ENCODE results near the gene FDPS. TPM values are rescaled to one million over a fixed set of nuclear protein-coding genes. Genes with fewer than 3 reads are reported as not detected.

Gene FDPS
- total RNA-seq, 1 donor from 2014 or later: 215 TPM

DNA sequence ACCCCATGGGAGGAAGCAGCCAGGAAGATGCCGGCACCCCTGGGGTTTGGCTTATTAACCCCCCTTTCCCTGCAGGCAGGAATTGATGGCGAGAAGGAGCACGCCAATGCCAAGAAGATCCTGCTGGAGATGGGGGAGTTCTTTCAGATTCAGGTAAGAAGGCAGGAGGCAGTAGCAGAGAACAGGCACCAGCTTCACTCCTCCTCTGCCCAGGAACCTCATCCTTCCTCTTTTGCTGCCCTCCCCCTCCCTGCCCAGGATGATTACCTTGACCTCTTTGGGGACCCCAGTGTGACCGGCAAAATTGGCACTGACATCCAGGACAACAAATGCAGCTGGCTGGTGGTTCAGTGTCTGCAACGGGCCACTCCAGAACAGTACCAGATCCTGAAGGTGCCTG lies 10.9 kb downstream of the FDPS start:
- Histone ChIP-seq H3K79me2 (ENCODE audit: low read depth) (peaks cover 12% of the 10 kb centered on the region), H2AFZ (replicated peaks) (no peak overlapping the region), H3K4me2 (no peak overlapping the region), H3K27ac (no peak overlapping the region), H3K27me3 (no peaks in the 10 kb centered on the region), H3K36me3 (no peaks in the 10 kb centered on the region), H3K9me3 (ENCODE audit: low read depth) (no peaks in the 10 kb centered on the region), H3K9ac (no peak overlapping the region), H3K4me1 (peaks cover 19% of the 10 kb centered on the region), H3F3A (ENCODE audit: low read depth) (peaks cover 88% of the 10 kb centered on the region), H4K20me1 (ENCODE audit: low read depth) (peaks cover 45% of the 10 kb centered on the region), H3K4me3 (no peak overlapping the region)
- H3K27me3 Mint-ChIP-seq (ENCODE audit: insufficient read depth, low read depth): peaks cover 3% of the 10 kb centered on the region
- no peak for DNase-seq (ENCODE audit: low spot score)
- H3K9me3 Mint-ChIP-seq: no peaks in the 10 kb centered on the region
- H3K27ac Mint-ChIP-seq: no peak overlapping the region
- H3K36me3 Mint-ChIP-seq: peaks cover 30% of the 10 kb centered on the region
- peaks cover 30% of the 10 kb centered on the region for H3K4me1 Mint-ChIP-seq
- peak overlapping the region; percentile 51 for H3K4me3 Mint-ChIP-seq
- TF ChIP-seq, protein P1, sequence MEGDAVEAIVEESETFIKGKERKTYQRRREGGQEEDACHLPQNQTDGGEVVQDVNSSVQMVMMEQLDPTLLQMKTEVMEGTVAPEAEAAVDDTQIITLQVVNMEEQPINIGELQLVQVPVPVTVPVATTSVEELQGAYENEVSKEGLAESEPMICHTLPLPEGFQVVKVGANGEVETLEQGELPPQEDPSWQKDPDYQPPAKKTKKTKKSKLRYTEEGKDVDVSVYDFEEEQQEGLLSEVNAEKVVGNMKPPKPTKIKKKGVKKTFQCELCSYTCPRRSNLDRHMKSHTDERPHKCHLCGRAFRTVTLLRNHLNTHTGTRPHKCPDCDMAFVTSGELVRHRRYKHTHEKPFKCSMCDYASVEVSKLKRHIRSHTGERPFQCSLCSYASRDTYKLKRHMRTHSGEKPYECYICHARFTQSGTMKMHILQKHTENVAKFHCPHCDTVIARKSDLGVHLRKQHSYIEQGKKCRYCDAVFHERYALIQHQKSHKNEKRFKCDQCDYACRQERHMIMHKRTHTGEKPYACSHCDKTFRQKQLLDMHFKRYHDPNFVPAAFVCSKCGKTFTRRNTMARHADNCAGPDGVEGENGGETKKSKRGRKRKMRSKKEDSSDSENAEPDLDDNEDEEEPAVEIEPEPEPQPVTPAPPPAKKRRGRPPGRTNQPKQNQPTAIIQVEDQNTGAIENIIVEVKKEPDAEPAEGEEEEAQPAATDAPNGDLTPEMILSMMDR (IDR thresholded peaks at IDR 0.05): no peak
- TF ChIP-seq EZH2 (IDR thresholded peaks at IDR 0.05) (no peak), EZH2phosphoT487 (IDR thresholded peaks at IDR 0.05) (no peak)

DNA sequence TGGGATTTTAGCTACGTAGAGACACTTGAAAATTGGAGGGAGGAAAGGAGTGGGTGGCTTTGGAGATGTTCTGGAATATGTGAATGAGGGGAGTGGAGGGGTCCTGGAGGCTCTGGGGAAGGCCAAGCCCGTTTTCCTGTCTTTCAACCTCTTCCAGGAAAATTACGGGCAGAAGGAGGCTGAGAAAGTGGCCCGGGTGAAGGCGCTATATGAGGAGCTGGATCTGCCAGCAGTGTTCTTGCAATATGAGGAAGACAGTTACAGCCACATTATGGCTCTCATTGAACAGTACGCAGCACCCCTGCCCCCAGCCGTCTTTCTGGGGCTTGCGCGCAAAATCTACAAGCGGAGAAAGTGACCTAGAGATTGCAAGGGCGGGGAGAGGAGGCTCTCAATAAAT lies 11.6 kb downstream of the FDPS start:
- Histone ChIP-seq H3F3A (ENCODE audit: low read depth) (peaks cover 90% of the 10 kb centered on the region), H4K20me1 (ENCODE audit: low read depth) (peaks cover 44% of the 10 kb centered on the region), H3K27me3 (no peaks in the 10 kb centered on the region), H3K27ac (no peak overlapping the region), H3K4me2 (peak overlapping the region; percentile 87), H3K36me3 (no peaks in the 10 kb centered on the region), H3K9ac (no peak overlapping the region), H3K4me3 (peak overlapping the region; percentile 82), H3K4me1 (peaks cover 19% of the 10 kb centered on the region), H3K9me3 (ENCODE audit: low read depth) (no peaks in the 10 kb centered on the region), H3K79me2 (ENCODE audit: low read depth) (peaks cover 18% of the 10 kb centered on the region), H2AFZ (replicated peaks) (no peak overlapping the region)
- TF ChIP-seq EZH2 (IDR thresholded peaks at IDR 0.05) (no peak), EZH2phosphoT487 (IDR thresholded peaks at IDR 0.05) (no peak)
- TF ChIP-seq, protein P1 (IDR thresholded peaks at IDR 0.05): no peak
- Mint-ChIP-seq H3K4me3 (peak overlapping the region; percentile 84), H3K27ac (peak overlapping the region; percentile 0), H3K4me1 (peaks cover 30% of the 10 kb centered on the region), H3K9me3 (no peaks in the 10 kb centered on the region), H3K27me3 (ENCODE audit: insufficient read depth, low read depth) (peaks cover 3% of the 10 kb centered on the region), H3K36me3 (peaks cover 26% of the 10 kb centered on the region)
- no peak for DNase-seq (ENCODE audit: low spot score)

DNA sequence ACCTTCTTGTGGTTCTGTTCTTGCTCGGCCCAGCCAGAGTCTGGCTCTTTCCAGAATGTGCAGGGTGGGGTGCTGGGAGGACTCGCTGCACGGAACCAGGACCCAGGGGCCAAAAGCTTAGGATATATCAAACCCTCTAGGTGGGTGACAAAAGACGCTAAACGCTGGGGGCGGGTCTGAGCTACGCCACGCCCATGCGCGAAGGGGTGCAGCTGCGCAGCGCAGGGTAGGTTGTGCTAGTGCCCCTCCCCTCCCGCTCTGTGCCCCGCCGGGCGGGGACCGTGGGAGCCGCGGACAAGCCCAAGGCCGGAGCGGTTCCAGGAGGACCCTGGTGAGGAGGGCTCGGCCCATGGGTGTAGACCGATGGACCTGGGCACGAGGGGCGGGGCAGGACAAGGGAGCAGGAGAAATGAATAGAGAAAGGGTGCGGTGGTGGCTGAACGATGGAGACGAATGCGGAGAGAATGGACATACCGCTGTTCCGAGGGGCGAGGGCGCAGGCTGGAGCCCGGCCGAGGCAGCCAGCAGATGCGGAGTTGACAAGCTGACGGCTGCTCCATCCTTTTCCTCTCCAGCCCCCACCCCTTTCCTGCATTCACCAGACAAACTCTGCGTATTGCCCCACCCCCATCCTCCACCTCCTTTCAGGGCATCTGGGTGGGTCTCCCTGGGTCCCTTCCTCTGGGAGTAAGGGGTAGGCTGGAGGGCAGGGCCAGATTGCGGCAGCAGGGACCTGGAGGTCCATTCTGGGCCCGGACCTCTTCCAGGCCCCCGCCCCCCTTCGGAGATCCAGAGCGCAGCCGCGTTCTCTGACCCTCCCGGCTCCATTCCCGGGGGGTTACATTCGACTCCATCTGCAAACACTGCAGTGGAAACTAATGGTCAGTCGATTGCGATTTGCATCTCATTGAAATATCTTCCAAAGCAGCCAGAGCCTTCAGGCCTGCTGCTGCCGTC lies 12.3 kb downstream of the FDPS start, which contains the start of gene RUSC1:
Gene RUSC1, plus strand, starts transcription at position 234 of the 957 bp plus-strand sequence. CDS start 880 bp downstream, outside the sequence.
- H3K9me3 Mint-ChIP-seq: no peaks in the 10 kb centered on the region
- H4K20me1 ChIP-seq (ENCODE audit: low read depth): peaks cover 50% of the 10 kb centered on the region
- H2AFZ ChIP-seq (replicated peaks): peak within 1 kb of the TSS; percentile 6
- peak within 1 kb of the TSS; percentile 63 for H3K27ac Mint-ChIP-seq
- peaks cover 4% of the 10 kb centered on the region for H3K27me3 Mint-ChIP-seq (ENCODE audit: insufficient read depth, low read depth)
- H3K27ac ChIP-seq: no peak within 1 kb of the TSS
- H3K4me1 Mint-ChIP-seq: peaks cover 35% of the 10 kb centered on the region
- peak within 1 kb of the TSS; percentile 82 for H3K4me3 ChIP-seq
- no peaks in the 10 kb centered on the region for H3K9me3 ChIP-seq (ENCODE audit: low read depth)
- H3K9ac ChIP-seq: no peak within 1 kb of the TSS
- peak; percentile 90 for DNase-seq (ENCODE audit: low spot score)
- no peaks in the 10 kb centered on the region for H3K27me3 ChIP-seq
- peak within 1 kb of the TSS; percentile 87 for H3K4me2 ChIP-seq
- peak within 1 kb of the TSS; percentile 84 for H3K4me3 Mint-ChIP-seq
- peaks cover 90% of the 10 kb centered on the region for H3F3A ChIP-seq (ENCODE audit: low read depth)
- H3K36me3 Mint-ChIP-seq: peaks cover 26% of the 10 kb centered on the region
- H3K79me2 ChIP-seq (ENCODE audit: low read depth): peaks cover 24% of the 10 kb centered on the region
- H3K36me3 ChIP-seq: no peaks in the 10 kb centered on the region
- H3K4me1 ChIP-seq: peaks cover 19% of the 10 kb centered on the region
- TF ChIP-seq EZH2 (IDR thresholded peaks at IDR 0.05): no peak
- TF ChIP-seq, protein P1 (IDR thresholded peaks at IDR 0.05): no peak
- no peak for TF ChIP-seq EZH2phosphoT487 (IDR thresholded peaks at IDR 0.05)

Measured in neural progenitor cell (in vitro differentiated cells).